ENCODE results near the gene PRDM2.

- TF ChIP-seq, protein P1, sequence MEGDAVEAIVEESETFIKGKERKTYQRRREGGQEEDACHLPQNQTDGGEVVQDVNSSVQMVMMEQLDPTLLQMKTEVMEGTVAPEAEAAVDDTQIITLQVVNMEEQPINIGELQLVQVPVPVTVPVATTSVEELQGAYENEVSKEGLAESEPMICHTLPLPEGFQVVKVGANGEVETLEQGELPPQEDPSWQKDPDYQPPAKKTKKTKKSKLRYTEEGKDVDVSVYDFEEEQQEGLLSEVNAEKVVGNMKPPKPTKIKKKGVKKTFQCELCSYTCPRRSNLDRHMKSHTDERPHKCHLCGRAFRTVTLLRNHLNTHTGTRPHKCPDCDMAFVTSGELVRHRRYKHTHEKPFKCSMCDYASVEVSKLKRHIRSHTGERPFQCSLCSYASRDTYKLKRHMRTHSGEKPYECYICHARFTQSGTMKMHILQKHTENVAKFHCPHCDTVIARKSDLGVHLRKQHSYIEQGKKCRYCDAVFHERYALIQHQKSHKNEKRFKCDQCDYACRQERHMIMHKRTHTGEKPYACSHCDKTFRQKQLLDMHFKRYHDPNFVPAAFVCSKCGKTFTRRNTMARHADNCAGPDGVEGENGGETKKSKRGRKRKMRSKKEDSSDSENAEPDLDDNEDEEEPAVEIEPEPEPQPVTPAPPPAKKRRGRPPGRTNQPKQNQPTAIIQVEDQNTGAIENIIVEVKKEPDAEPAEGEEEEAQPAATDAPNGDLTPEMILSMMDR (IDR thresholded peaks at IDR 0.05; ENCODE audit: insufficient read depth, low read length, poor library complexity, severe bottlenecking): no peak
- TF ChIP-seq EZH2phosphoT487 (conservative IDR thresholded peaks at IDR 0.05; ENCODE audit: low read length): no peak
Measured at GRCh38 chr1:13820456-13820855, 120.5 kb downstream of the PRDM2 start.

Measured in SU-DHL-6 (cell line).